ENCODE data around the gene CEACAM18. TPM values are rescaled to one million over a fixed set of nuclear protein-coding genes. Genes with fewer than 3 reads are reported as not detected.

The CEACAM18 gene
- total RNA-seq, 1 donor = not detected

DNA sequence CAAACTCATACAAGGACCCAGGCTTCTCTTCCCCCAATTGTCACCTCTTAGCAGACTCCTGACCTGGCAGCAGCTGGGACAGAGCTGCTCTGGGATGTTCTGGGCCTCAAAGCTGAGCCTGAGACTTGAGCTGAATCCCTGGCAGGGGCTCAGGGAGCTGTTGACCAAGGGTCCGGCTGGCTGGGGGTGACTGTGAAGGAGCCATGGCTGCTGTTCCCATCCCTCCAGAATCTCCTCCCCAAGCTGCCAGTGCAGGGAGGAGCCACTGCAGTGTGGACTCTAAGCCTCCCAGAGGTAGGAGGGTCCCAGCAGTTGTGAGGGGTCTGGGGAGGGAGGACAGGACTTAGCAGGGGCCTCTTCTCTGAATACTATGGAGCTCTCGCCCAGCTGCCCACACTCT is 51.0 kb downstream of the CEACAM18 start:
- no peak overlapping the region for H3K4me3 ChIP-seq (ENCODE audit: low read depth, low read length)
- TF ChIP-seq, protein P1, sequence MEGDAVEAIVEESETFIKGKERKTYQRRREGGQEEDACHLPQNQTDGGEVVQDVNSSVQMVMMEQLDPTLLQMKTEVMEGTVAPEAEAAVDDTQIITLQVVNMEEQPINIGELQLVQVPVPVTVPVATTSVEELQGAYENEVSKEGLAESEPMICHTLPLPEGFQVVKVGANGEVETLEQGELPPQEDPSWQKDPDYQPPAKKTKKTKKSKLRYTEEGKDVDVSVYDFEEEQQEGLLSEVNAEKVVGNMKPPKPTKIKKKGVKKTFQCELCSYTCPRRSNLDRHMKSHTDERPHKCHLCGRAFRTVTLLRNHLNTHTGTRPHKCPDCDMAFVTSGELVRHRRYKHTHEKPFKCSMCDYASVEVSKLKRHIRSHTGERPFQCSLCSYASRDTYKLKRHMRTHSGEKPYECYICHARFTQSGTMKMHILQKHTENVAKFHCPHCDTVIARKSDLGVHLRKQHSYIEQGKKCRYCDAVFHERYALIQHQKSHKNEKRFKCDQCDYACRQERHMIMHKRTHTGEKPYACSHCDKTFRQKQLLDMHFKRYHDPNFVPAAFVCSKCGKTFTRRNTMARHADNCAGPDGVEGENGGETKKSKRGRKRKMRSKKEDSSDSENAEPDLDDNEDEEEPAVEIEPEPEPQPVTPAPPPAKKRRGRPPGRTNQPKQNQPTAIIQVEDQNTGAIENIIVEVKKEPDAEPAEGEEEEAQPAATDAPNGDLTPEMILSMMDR (IDR thresholded peaks at IDR 0.05; ENCODE audit: insufficient read depth, low read depth, low read length) = no peak
- DNase-seq (ENCODE audit: low read depth) = no peak

DNA sequence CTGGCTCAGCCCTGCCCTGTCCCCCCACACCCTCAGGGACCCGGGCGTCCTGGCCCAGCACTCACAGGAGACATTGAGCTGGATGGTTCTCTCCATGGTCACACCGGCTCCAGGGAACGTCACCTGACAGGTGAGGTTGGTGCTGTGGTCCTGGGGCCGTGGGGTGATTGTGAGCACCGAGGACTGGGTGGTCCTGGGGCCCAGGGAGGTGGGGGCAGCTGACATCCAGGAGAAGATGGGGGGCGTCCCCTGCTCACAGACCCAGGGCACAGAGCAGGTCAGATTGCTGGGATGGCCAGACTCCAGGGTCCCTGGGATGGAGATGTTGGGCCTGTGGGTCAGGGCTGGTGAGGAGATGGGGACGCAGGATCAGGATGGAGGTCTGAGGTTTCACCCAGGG is 52.3 kb downstream of the CEACAM18 start:
- TF ChIP-seq, protein P1 (IDR thresholded peaks at IDR 0.05; ENCODE audit: insufficient read depth, low read depth, low read length) = no peak
- no peak for DNase-seq (ENCODE audit: low read depth)
- no peak overlapping the region for H3K4me3 ChIP-seq (ENCODE audit: low read depth, low read length)

DNA sequence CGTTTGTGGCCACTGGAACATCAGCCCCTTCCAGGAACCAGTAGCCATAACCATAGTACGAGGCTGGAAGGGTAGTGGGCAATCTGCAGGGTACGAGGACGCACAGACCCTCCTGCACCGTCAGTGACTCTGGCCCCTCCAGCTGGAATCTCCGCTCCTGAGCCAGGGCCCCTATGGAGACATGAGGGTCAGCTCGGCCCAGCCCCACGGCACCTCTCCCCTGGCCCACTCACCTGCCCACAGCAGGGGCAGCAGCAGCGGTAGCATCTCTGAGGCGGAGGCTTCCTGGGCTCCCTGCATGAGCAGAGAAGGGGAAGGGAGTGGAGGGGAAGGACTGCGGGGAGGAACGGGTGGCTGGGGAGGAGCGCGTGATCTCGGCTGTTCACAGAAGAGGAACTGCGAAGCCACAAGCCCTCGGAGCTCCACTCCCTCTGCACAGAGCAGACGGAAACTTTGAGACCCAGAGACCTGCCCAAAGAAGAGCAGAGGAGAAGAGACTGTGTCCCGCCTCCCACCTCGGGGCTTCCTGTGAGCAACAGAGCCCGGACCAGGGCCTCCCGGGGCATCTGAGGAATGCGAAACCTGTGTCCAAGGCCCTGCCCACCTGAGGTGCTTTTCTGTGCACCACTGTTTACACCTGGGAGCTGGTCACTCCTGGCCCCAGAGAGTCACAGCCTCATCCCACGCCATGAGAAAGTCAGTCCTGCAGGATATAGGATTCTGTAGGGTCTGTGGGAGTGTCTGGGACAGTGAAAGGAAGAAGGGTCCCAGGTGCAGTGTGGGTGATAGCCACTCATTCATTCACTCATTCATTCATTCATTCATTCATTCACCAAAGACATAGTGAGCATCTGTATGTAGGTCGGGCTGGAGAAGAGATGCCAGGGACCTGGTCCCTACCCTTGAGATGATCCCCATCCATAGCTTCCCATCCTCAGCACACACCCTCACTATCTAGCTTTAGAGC is 53.3 kb downstream of the CEACAM18 start, which contains the start of gene SIGLEC6:
Gene SIGLEC6, minus strand, starts transcription at position 322 of the 967 bp plus-strand sequence. Its CDS starts 22 bp downstream, at position 300.
- H3K4me3 ChIP-seq (ENCODE audit: low read depth, low read length) = no peak within 1 kb of the TSS
- TF ChIP-seq, protein P1 (IDR thresholded peaks at IDR 0.05; ENCODE audit: insufficient read depth, low read depth, low read length) = no peak
- DNase-seq (ENCODE audit: low read depth) = no peak

DNA sequence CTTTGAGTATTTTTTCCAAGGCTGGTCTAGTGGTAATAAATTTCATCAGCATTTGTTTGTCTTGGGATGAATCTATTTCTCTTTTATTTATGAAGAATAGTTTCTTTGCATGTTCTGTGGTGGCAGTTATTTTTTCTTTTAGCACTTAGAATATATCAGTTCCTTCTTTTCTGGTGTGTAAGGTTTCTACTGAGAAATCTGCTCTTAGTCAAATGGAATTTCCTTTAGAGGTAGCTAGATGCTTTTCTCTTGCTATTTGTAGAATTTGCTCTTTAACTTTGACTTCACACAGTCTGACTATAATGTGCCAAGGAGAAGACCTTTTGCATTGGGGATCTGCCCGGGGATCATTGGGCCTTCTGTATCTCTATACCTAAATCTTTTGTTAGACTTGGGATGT is 57.2 kb downstream of the CEACAM18 start:
- DNase-seq (ENCODE audit: low read depth) = no peak
- TF ChIP-seq, protein P1 (IDR thresholded peaks at IDR 0.05; ENCODE audit: insufficient read depth, low read depth, low read length) = no peak
- no peak overlapping the region for H3K4me3 ChIP-seq (ENCODE audit: low read depth, low read length)

DNA sequence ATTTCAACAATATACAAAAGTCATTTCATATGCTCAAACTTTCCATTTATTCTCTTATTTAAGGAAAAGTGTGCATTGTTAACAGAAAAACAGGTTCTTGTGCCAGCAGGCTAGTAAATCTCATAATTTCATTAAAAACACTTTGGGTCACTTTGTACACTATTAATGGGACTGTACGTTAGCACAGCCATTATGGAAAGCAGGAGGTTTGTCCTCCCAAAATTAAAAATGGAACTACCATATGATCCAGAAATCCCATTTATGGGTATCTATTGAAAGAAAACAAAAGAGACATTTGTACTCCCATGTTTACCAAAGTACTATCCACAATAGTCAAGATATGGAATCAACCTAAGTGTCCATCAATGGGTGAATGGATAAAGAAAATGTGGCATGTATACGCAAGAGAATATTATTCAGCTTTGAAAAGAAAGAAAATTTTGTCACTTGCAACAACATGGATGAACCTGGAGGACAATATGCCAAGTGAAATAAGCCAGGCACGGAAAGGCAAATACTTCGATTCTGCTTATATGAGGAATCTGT is 61.6 kb downstream of the CEACAM18 start:
- H3K4me3 ChIP-seq (ENCODE audit: low read depth, low read length) = no peak overlapping the region
- TF ChIP-seq, protein P1 (IDR thresholded peaks at IDR 0.05; ENCODE audit: insufficient read depth, low read depth, low read length) = no peak
- DNase-seq (ENCODE audit: low read depth) = no peak

Small RNAs within 50 kb of the gene (small RNA-seq; reads per million reads assigned to genes)
- gene AC020914.3 (not detected), gene AC020914.5 (not detected)

Other genes starting within 250 kb of the CEACAM18 start
- not detected in 2 replicates for gene SIGLECL1, start 227.5 kb upstream of the CEACAM18 start, total RNA-seq
- not detected in 2 replicates for gene IGLON5, start 166.9 kb upstream of the CEACAM18 start, total RNA-seq
- 0.43 and 0.64 TPM in 2 replicates for gene VSIG10L, start 136.4 kb upstream of the CEACAM18 start, total RNA-seq
- gene ETFB, start 112.2 kb upstream of the CEACAM18 start, total RNA-seq = 72.2 and 76.4 TPM in 2 replicates
- gene CLDND2, start 109.5 kb upstream of the CEACAM18 start, total RNA-seq = not detected in 2 replicates
- gene NKG7, start 105.9 kb upstream of the CEACAM18 start, total RNA-seq = not detected in 2 replicates
- not detected in 2 replicates for gene LIM2, start 90.6 kb upstream of the CEACAM18 start, total RNA-seq
- not detected in 2 replicates for gene C19orf84, start 87.9 kb upstream of the CEACAM18 start, total RNA-seq
- not detected in 2 replicates for gene SIGLEC10, start 60.9 kb upstream of the CEACAM18 start, total RNA-seq
- gene SIGLEC8, start 20.1 kb upstream of the CEACAM18 start, total RNA-seq = not detected in 2 replicates
- not detected in 2 replicates for gene SIGLEC12, start 23.3 kb downstream of the CEACAM18 start, total RNA-seq
- gene SIGLEC6, start 53.1 kb downstream of the CEACAM18 start, total RNA-seq = under 0.01 TPM in 1 of 2 replicates, not detected in the other
- 5.5 and 9.9 TPM in 2 replicates for gene ZNF175, start 92.7 kb downstream of the CEACAM18 start, total RNA-seq
- not detected in 2 replicates for gene SIGLEC5, start 151.9 kb downstream of the CEACAM18 start, total RNA-seq
- gene SIGLEC14, start 168.3 kb downstream of the CEACAM18 start, total RNA-seq = not detected in 2 replicates
- 10.8 and 14.2 TPM in 2 replicates for gene SPACA6, start 214.8 kb downstream of the CEACAM18 start, total RNA-seq
- not detected in 2 replicates for gene HAS1, start 245.5 kb downstream of the CEACAM18 start, total RNA-seq

Measured in fibroblast of villous mesenchyme (primary cell).